MM.1S (cell line): ENCODE measurements around the gene OGFRL1.

Source experiments
- EZH2 ChIP-seq: fragments of 300-600 bp; sonication (generic); optimal IDR thresholded peaks from 2 replicates; pipeline ENCODE3; 2017; ENCODE audit warnings: low read depth, mild to moderate bottlenecking, antibody characterized with exemption, low read length, mixed read lengths
- TF ChIP-seq, protein P1 (sequence below): fragments of 300-600 bp; sonication (generic); IDR thresholded peaks from 2 replicates; pipeline ENCODE4 v1.5.1; 2016; ENCODE audit warnings: antibody characterized with exemption, low read length, mixed read lengths

DNA sequence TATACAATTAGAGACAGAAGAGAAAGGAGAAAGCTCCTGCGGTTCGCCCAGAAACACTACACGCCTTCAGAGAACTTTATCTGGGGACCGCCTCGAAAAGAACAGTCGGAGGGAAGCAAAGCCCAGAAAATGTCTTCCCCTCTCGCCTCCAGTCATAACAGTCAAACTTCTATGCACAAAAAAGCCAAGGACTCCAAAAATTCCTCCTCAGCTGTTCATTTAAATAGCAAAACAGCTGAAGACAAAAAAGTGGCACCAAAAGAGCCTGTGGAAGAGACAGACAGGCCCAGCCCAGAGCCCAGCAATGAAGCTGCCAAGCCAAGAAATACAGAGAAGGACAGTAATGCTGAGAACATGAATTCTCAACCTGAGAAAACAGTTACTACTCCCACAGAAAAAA, 12.9 kb downstream of the OGFRL1 start:
- TF ChIP-seq, protein P1, sequence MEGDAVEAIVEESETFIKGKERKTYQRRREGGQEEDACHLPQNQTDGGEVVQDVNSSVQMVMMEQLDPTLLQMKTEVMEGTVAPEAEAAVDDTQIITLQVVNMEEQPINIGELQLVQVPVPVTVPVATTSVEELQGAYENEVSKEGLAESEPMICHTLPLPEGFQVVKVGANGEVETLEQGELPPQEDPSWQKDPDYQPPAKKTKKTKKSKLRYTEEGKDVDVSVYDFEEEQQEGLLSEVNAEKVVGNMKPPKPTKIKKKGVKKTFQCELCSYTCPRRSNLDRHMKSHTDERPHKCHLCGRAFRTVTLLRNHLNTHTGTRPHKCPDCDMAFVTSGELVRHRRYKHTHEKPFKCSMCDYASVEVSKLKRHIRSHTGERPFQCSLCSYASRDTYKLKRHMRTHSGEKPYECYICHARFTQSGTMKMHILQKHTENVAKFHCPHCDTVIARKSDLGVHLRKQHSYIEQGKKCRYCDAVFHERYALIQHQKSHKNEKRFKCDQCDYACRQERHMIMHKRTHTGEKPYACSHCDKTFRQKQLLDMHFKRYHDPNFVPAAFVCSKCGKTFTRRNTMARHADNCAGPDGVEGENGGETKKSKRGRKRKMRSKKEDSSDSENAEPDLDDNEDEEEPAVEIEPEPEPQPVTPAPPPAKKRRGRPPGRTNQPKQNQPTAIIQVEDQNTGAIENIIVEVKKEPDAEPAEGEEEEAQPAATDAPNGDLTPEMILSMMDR, result no peak
- no peak for TF ChIP-seq EZH2
